Measurements from ENCODE around the gene ARHGEF3.

Gene ARHGEF3

GRCh38 chr3:56801662-56802377 is at the start of gene ARHGEF3:
ARHGEF3 (minus strand) TSS chr3:56801949; CDS start chr3:56801798, 151 bp downstream.
- DNase-seq (ENCODE audit: low read depth): peak; percentile 73

GRCh38 chr3:56849698-56850097 is 47.9 kb upstream of the ARHGEF3 start:
- no peak for DNase-seq (ENCODE audit: low read depth)

GRCh38 chr3:56845505-56845904 is 43.8 kb upstream of the ARHGEF3 start:
- peak; percentile 73 for DNase-seq (ENCODE audit: low read depth)

- DNase-seq (ENCODE audit: low read depth): no peak
These were observed 42.8 kb upstream of the ARHGEF3 start for GRCh38 chr3:56844536-56844935.

GRCh38 chr3:56839784-56840715 is 38.3 kb upstream of the ARHGEF3 start:
- DNase-seq (ENCODE audit: low read depth): peak; percentile 75

- DNase-seq (ENCODE audit: low read depth): no peak
These were observed 36.7 kb upstream of the ARHGEF3 start for GRCh38 chr3:56838448-56838847.

- no peak for DNase-seq (ENCODE audit: low read depth)
These were observed 35.6 kb upstream of the ARHGEF3 start for GRCh38 chr3:56837196-56837955.

- DNase-seq (ENCODE audit: low read depth): peak; percentile 28
These were observed 34.8 kb upstream of the ARHGEF3 start for GRCh38 chr3:56836276-56837163.

- peak; percentile 31 for DNase-seq (ENCODE audit: low read depth)
These were observed 34.0 kb upstream of the ARHGEF3 start for GRCh38 chr3:56835650-56836227.

GRCh38 chr3:56833536-56833935 is 31.8 kb upstream of the ARHGEF3 start:
- no peak for DNase-seq (ENCODE audit: low read depth)

- DNase-seq (ENCODE audit: low read depth): no peak
These were observed 31.3 kb upstream of the ARHGEF3 start for GRCh38 chr3:56833022-56833421.

GRCh38 chr3:56831572-56831971 is 29.8 kb upstream of the ARHGEF3 start:
- no peak for DNase-seq (ENCODE audit: low read depth)

GRCh38 chr3:56830884-56831283 is 29.1 kb upstream of the ARHGEF3 start:
- DNase-seq (ENCODE audit: low read depth): no peak

- DNase-seq (ENCODE audit: low read depth): peak; percentile 32
These were observed 27.8 kb upstream of the ARHGEF3 start for GRCh38 chr3:56829533-56829932.

- peak; percentile 22 for DNase-seq (ENCODE audit: low read depth)
These were observed 25.3 kb upstream of the ARHGEF3 start for GRCh38 chr3:56826831-56827722.

- DNase-seq (ENCODE audit: low read depth): peak; percentile 13
These were observed 24.1 kb upstream of the ARHGEF3 start for GRCh38 chr3:56825567-56826438.

- no peak for DNase-seq (ENCODE audit: low read depth)
These were observed 22.4 kb upstream of the ARHGEF3 start for GRCh38 chr3:56823984-56824703.

- DNase-seq (ENCODE audit: low read depth): no peak
These were observed 21.7 kb upstream of the ARHGEF3 start for GRCh38 chr3:56823421-56823926.

Data from EH (cell line).